ENCODE results near the gene EHMT2. TPM values are rescaled to one million over a fixed set of nuclear protein-coding genes. Genes with fewer than 3 reads are reported as not detected.

Gene EHMT2
- total and polyA plus RNA-seq, 4 donors: 7.9 to 21.4 (median 10.6) TPM

DNA sequence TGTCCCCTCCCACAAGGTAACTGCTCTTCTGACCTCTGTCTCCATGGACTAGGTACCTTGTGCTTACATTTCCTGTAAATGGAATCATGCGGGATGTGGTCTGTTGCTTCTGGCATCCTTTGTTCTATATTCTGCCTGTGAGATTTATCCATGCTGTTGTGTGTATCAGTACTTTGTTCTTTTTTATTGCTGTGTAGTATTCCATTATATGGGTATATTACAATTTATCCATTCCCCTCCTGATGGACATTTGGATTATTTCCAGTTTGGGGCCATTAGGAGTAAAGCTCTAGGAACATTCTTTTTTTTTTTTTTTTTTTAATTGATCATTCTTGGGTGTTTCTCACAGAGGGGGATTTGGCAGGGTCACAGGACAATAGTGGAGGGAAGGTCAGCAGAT, 33.5 kb upstream of the EHMT2 start:
- peaks cover 2 to 23% (median 9%) of the 10 kb centered on the region in 4 donors for H3K36me3 ChIP-seq (ENCODE audit: control insufficient read depth in 4 of 4, insufficient read depth in 3 of 4, low read depth in 1 of 4, low read length in 3 of 4)
- peaks cover 6 to 29% (median 19%) of the 10 kb centered on the region in 4 donors for H3K4me1 ChIP-seq (ENCODE audit: control insufficient read depth in 4 of 4, insufficient read depth in 4 of 4, low read length in 3 of 4)
- no peak for TF ChIP-seq HNF4G (IDR thresholded peaks at IDR 0.05)
- no peak for TF ChIP-seq RXRA (IDR thresholded peaks at IDR 0.05)
- no peak for TF ChIP-seq HNF4A (conservative IDR thresholded peaks at IDR 0.05)
- TF ChIP-seq JUND (IDR thresholded peaks at IDR 0.05): no peak
- TF ChIP-seq, protein P1, sequence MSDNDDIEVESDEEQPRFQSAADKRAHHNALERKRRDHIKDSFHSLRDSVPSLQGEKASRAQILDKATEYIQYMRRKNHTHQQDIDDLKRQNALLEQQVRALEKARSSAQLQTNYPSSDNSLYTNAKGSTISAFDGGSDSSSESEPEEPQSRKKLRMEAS (IDR thresholded peaks at IDR 0.05): no peak
- TF ChIP-seq FOXA1 (IDR thresholded peaks at IDR 0.05): no peak
- TF ChIP-seq, protein P2, sequence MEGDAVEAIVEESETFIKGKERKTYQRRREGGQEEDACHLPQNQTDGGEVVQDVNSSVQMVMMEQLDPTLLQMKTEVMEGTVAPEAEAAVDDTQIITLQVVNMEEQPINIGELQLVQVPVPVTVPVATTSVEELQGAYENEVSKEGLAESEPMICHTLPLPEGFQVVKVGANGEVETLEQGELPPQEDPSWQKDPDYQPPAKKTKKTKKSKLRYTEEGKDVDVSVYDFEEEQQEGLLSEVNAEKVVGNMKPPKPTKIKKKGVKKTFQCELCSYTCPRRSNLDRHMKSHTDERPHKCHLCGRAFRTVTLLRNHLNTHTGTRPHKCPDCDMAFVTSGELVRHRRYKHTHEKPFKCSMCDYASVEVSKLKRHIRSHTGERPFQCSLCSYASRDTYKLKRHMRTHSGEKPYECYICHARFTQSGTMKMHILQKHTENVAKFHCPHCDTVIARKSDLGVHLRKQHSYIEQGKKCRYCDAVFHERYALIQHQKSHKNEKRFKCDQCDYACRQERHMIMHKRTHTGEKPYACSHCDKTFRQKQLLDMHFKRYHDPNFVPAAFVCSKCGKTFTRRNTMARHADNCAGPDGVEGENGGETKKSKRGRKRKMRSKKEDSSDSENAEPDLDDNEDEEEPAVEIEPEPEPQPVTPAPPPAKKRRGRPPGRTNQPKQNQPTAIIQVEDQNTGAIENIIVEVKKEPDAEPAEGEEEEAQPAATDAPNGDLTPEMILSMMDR (IDR thresholded peaks at IDR 0.05; ENCODE audit: low read depth, low read length, missing input control): no peak
- no peak for TF ChIP-seq RAD21 (IDR thresholded peaks at IDR 0.05)
- TF ChIP-seq ZBTB33 (IDR thresholded peaks at IDR 0.05): no peak
- TF ChIP-seq SP1 (IDR thresholded peaks at IDR 0.05): no peak
- TF ChIP-seq NR2F2 (IDR thresholded peaks at IDR 0.05): no peak
- no peak for TF ChIP-seq GABPA (IDR thresholded peaks at IDR 0.05 in 1 of 2, conservative IDR thresholded peaks at IDR 0.05 in 1 of 2)
- TF ChIP-seq TAF1 (conservative IDR thresholded peaks at IDR 0.05): no peak
- TF ChIP-seq FOXA2 (IDR thresholded peaks at IDR 0.05): no peak
- TF ChIP-seq EGR1 (IDR thresholded peaks at IDR 0.05; ENCODE audit: low read depth in 2 of 2): no peak
- no peak for TF ChIP-seq ATF3 (IDR thresholded peaks at IDR 0.05)
- TF ChIP-seq YY1 (IDR thresholded peaks at IDR 0.05): no peak
- TF ChIP-seq, protein P3, sequence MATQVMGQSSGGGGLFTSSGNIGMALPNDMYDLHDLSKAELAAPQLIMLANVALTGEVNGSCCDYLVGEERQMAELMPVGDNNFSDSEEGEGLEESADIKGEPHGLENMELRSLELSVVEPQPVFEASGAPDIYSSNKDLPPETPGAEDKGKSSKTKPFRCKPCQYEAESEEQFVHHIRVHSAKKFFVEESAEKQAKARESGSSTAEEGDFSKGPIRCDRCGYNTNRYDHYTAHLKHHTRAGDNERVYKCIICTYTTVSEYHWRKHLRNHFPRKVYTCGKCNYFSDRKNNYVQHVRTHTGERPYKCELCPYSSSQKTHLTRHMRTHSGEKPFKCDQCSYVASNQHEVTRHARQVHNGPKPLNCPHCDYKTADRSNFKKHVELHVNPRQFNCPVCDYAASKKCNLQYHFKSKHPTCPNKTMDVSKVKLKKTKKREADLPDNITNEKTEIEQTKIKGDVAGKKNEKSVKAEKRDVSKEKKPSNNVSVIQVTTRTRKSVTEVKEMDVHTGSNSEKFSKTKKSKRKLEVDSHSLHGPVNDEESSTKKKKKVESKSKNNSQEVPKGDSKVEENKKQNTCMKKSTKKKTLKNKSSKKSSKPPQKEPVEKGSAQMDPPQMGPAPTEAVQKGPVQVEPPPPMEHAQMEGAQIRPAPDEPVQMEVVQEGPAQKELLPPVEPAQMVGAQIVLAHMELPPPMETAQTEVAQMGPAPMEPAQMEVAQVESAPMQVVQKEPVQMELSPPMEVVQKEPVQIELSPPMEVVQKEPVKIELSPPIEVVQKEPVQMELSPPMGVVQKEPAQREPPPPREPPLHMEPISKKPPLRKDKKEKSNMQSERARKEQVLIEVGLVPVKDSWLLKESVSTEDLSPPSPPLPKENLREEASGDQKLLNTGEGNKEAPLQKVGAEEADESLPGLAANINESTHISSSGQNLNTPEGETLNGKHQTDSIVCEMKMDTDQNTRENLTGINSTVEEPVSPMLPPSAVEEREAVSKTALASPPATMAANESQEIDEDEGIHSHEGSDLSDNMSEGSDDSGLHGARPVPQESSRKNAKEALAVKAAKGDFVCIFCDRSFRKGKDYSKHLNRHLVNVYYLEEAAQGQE (IDR thresholded peaks at IDR 0.05): no peak
- no peak for DNase-seq (ENCODE audit: low spot score)
- H3K9ac ChIP-seq (ENCODE audit: low read depth in 1 of 2, low read length in 2 of 2): no peak overlapping the region
- H3K27ac ChIP-seq (ENCODE audit: low read depth in 1 of 2, low read length in 2 of 2): peak overlapping the region in 1 of 2 donors; percentile 16
- 92% methylated on average over 1 of the region's 1 CpG for WGBS
- no peaks in the 10 kb centered on the region for H3K27me3 ChIP-seq (ENCODE audit: control insufficient read depth in 4 of 4, insufficient read depth in 4 of 4, low read length in 3 of 4)
- no peaks in the 10 kb centered on the region for H3K9me3 ChIP-seq (ENCODE audit: control insufficient read depth in 4 of 4, low read length in 3 of 4)
- H3K4me3 ChIP-seq (ENCODE audit: low read depth in 1 of 3, low read length in 3 of 3): no peak overlapping the region

Data from liver (tissue), 9 donors.